HG03064 (cell line): ENCODE data around the gene OTOP1.
"Not testable (repeated sequence)": the region's sequence is repeated elsewhere in the genome, so short reads cannot be mapped to it uniquely, and the experiment has no call there.

Experiments
- ATAC-seq: cut with Tn5 transposase; IDR thresholded peaks from one replicate; pipeline ENCODE4 v1.9.1; 2021; ENCODE audit warnings: low read depth; ENCODE audit not compliant: unreplicated experiment

Gene OTOP1

DNA sequence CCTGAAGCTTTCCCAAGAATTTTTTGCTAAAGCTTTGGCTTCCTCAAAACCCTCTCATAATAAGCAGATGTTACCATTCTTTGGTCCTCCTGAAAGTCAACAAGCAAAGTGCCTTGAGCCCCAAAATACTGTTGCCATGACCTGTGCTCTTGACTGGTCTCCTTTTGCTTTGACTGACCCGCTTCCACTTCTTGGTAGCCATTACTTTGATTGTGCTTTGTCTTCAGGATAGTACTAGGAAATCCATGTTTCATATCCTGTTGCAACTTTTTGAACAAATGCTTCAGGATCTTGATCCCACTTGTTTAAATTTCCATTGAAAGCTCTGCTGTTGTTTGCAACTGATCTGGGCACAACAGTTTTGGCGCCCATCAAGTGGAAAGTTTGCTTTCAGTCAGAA, 6.9 kb upstream of the OTOP1 start:
- ATAC-seq, result no peak

DNA sequence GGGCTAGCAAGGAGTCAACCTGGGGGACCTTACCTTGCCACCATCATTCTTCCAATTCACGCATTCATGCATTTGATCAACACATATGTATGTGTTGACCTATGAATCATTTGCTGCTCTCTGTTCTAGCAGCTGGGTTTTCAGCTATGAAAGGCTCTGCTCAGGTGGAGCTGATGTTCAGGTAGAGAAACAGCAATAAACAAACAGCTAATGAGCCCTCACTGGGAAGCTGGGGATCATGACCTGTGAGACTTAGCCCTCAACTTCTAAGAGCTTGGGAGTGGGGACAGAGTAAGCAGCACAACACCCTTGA, 1.6 kb upstream of the OTOP1 start:
- no peak for ATAC-seq

GRCh38 chr4:4227510-4228355, 1.0 kb upstream of the OTOP1 start:
- no peak for ATAC-seq

DNA sequence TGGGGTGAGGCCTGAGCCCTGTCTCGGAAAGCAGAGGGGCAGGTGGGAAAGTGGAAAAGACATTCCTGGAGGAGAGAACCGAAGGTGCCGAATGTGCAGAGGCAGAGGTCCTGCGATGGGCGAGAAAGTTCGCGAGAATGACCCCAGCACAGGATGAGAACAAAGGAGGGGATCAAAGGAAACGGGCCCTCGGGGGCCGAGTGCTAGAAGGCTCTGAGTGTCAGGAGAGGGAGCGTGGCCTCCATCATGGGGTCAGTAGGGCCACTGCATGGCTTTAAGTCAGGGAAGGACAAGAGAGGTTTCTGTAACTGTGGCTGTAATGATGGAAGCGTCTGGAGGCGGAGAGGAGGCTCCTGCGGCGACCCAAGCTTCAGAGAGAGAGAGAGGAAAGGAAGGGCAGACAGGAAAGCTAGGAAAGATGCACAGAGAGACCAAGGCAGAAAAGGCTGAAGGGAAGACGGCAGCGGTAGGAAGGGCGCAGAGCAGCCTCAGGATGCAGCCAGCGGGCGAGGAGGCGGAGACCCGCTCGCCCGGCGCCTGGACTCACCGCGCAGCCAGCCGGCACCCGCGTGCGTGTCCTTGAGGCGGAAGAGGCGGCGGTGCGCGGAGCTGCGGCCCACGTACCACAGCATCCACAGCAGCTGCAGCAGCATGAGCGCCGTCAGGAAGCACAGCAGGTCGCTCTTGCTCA, 669 bp downstream of the OTOP1 start:
- no peak for ATAC-seq

GRCh38 chr4:4217113-4217512, 9.6 kb downstream of the OTOP1 start:
- ATAC-seq, result no peak

DNA sequence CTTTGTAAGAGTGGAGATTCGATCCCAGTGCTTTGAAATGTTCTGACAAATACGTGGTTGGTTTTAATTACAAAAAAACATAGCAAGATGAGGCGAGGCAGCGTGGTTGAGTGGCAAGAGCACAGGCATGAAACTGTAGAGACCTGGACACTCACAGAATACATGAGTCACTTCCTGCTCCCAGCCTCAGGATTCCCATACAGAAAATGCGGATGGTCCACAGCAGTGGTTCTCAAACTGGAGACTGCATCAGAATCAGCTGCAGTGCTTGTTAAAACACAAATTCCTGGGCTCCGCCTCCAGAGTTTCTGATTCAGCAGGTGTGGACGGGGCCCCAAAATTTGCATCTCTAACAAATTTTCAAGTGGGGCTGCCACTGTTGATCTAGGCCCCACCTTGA, 10.1 kb downstream of the OTOP1 start:
- ATAC-seq, result no peak

DNA sequence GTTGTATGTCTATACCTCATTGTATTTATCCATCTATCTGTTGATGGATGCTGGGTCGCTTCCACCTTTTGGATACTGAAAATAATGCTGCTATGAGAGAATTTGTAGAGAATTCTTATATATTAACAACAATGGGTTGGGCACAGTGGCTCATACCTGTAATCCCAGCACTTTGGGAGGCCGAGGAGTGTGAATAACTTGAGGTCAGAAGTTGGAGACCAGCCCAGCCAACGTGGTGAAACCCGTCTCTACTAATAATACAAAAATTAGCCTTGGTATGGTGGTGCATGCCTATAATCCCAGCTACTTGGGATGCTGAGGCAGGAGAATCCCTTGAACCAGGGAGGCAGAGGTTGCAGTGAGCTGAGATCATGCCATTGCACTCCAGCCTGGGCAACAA, 13.1 kb downstream of the OTOP1 start:
- ATAC-seq, result not testable (repeated sequence)

GRCh38 chr4:4206204-4206603, 20.5 kb downstream of the OTOP1 start:
- no peak for ATAC-seq

DNA sequence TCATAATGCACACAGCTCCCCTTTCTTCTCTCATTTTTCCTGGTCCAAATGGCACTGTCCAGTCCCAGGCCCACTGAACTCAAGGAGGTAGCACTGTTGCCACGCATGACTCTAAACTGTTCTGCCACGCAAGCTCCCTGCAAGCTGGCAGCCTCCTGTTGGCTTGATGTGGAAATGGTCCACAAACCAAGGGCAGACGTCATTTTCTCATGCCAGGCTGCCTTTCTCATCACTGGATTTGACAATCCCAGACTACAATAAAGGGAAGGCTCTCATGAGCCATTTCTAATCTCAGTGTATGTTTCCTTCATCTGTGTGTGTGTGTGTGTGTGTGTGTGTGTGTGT, 22.4 kb downstream of the OTOP1 start:
- no peak for ATAC-seq

DNA sequence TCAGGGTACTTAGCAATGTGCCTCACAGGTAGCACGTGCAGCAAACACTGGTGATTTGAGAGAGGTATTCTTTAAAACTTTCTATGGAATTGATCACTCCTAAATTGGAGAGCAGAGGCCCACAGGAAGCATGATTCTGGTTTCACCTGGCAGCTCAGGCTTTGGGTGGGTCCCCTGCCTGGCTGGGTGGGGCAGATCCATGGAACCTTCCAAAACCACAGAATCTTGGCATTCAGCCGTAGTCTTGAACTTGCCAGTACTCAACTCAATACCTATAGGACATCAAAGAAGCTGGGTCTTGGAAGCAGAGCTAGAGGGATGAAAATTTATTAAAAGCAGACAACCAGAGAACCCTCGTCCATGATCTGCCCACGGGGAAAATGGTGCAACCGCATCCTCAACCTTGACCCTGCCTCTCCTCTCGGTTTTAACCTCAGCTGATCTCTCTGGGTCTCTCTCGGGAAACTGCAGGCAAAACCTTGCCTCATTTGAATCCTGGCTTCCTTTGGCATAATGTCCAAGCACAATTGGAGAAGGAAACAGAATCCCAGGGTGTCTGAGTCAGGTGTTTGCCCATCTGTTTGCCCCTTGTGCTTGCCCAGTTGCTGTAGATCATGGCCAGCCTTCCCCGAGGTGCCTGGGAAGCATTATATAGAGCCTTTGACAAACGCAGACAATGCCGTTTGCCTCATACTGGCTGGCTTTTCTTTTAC, 22.9 kb downstream of the OTOP1 start:
- ATAC-seq, result no peak

- no peak for ATAC-seq
These were observed 24.2 kb downstream of the OTOP1 start for GRCh38 chr4:4202510-4202909.

DNA sequence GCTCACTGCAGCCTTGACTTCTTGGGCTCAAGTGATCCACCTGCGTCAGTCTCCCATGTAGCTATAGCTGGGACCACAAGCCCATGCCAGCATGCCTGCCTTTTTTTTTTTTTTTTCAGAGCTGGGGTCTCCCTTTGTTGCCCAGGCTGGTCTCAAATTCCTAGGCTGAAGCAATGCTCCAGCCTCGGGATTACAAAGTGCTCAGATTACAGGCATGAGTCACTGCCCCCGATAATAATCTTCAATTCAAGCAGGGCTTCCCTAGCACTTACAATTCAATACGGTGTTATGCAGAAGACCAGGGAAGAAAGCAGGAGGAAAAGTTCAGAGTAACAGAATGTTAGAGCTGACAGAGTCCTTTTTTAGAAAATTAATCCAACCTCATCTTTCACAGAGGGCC, 26.1 kb downstream of the OTOP1 start:
- ATAC-seq, result no peak

- ATAC-seq, result no peak
These were observed 31.4 kb downstream of the OTOP1 start for GRCh38 chr4:4195354-4195753.

DNA sequence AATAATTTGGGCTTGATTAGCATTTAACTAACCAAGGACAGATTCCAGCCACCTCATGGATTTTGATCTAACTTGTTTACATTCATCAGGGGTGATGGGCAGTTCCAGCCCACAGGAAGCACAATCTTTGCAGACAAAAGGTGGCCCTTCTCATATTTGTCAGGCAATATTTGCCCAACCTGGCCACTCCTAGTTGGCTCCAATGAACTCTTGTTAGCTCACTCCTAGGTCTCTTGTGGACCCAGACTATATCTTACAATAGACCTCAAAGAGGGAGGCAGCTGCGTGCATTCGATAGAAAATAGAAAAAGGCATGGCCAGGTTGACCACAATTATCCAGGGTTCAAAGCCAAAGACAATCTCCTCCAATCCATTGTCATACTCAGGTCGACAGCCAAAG, 38.2 kb downstream of the OTOP1 start:
- not testable (repeated sequence) for ATAC-seq

GRCh38 chr4:4185528-4185927, 41.2 kb downstream of the OTOP1 start:
- ATAC-seq, result no peak

GRCh38 chr4:4182835-4183568, 43.7 kb downstream of the OTOP1 start:
- ATAC-seq, result no peak

DNA sequence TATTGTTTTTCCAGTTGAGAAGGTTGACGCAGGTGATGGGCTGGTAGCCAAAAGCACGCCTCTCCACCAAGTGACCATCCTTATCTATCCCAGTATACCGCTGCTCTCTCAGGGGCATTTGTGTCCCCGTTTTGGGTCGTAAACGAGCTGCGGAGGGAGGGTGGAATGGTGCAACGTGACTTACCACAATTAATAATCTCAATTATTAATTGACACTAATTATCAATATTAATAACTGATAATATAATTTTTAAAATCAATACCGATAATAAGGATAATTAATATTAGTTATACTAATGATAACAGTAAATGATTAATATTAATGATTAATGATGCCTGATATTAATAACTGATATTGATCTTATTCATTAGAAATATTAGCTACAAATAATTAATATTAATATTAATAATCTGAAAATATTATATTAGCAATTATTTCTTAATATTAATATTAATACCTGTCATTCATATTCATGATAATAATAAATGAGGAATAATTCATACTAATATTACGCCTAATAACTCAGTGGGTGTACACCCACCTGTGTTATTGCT, 56.1 kb downstream of the OTOP1 start:
- no peak for ATAC-seq

- not testable (repeated sequence) for ATAC-seq
These were observed 58.5 kb downstream of the OTOP1 start for GRCh38 chr4:4167981-4168780.

GRCh38 chr4:4166986-4167385, 59.7 kb downstream of the OTOP1 start:
- ATAC-seq, result not testable (repeated sequence)
